Ascending aorta (tissue), 2 donors: ENCODE measurements around the gene ZNF385A. TPM values are rescaled to one million over a fixed set of nuclear protein-coding genes. Genes with fewer than 3 reads are reported as not detected.

Experiments used
- DNase-seq, 2 donors: peaks; one replicate each; pipeline ENCODE4 v3.0.0-alpha.2; 2019; ENCODE audit warnings: low spot score in 2 of 2
- H3K27ac ChIP-seq, 2 donors: fragments of 200-600 bp; sonication (generic); one replicate each; pipeline ENCODE4 v1.5.1; 2016 to 2017; ENCODE audit warnings: mild to moderate bottlenecking in 1 of 2
- H3K27me3 ChIP-seq: fragments of 200-600 bp; sonication (generic); one replicate; pipeline ENCODE4 v1.5.1; 2017
- H3K36me3 ChIP-seq, 2 donors: fragments of 200-600 bp; sonication (generic); one replicate each; pipeline ENCODE4 v1.5.1; 2016
- H3K4me1 ChIP-seq, 2 donors: fragments of 200-600 bp; sonication (generic); one replicate each; pipeline ENCODE4 v1.5.1; 2016 to 2017; ENCODE audit warnings: mild to moderate bottlenecking in 1 of 2
- H3K4me3 ChIP-seq, 2 donors: fragments of 200-600 bp; sonication (generic); one replicate each; pipeline ENCODE4 v1.5.1; 2016 to 2017; ENCODE audit warnings: mild to moderate bottlenecking in 1 of 2
- H3K9me3 ChIP-seq, 2 donors: fragments of 200-600 bp; sonication (generic); one replicate each; pipeline ENCODE4 v1.5.1; 2016
- CTCF ChIP-seq, 3 experiments: fragments of 200-600 bp in 2 of 3; fragments of 450-650 bp in 1 of 3; sonication (generic) in 2 of 3; IDR thresholded peaks; one replicate each; pipeline ENCODE4 v1.5.1; 2016 to 2019; ENCODE audit warnings: antibody characterized with exemption in 3 of 3, mild to moderate bottlenecking in 1 of 3, moderate library complexity in 1 of 3
- intact Hi-C: fragments of 100-400 bp; cut with DNase I; formaldehyde crosslinking; loops from one replicate; pipeline ENCODE4 v1.15.1; 2023
- total RNA-seq: library from RNA; depleted of rRNA; stranded (reverse); fragments of >200 nt; gene quantifications from one replicate; pipeline ENCODE4 v1.1.0, GENCODE V29; 2016

Gene ZNF385A
- total RNA-seq, 1 donor from 2014 or later, result 53.2 TPM

GRCh38 chr12:54407183-54407905, 22.8 kb upstream of the ZNF385A start:
- Histone ChIP-seq H3K9me3 (no peaks in the 10 kb centered on the region), H3K27me3 (no peaks in the 10 kb centered on the region), H3K36me3 (peaks cover 100% of the 10 kb centered on the region in 2 donors), H3K4me1 (peaks cover 9 to 31% of the 10 kb centered on the region in 2 donors), H3K4me3 (no peak overlapping the region), H3K27ac (peak overlapping the region; percentile 29 to 45)
- no peak for DNase-seq
- intact Hi-C loops, result no loop called here
- TF ChIP-seq CTCF (IDR thresholded peaks at IDR 0.05), result no peak

- intact Hi-C loops, result no loop called here
- DNase-seq, result no peak
- Histone ChIP-seq H3K4me1 (peaks cover 0 to 15% of the 10 kb centered on the region in 2 donors), H3K27ac (peak overlapping the region; percentile 29 to 61), H3K9me3 (no peaks in the 10 kb centered on the region), H3K27me3 (no peaks in the 10 kb centered on the region), H3K36me3 (peaks cover 100% of the 10 kb centered on the region in 2 donors), H3K4me3 (no peak overlapping the region)
- no peak for TF ChIP-seq CTCF (IDR thresholded peaks at IDR 0.05)
Measured at GRCh38 chr12:54405573-54405972, 21.0 kb upstream of the ZNF385A start.

GRCh38 chr12:54405106-54405505, 20.6 kb upstream of the ZNF385A start:
- no peak for DNase-seq
- peaks cover 100% of the 10 kb centered on the region in 2 donors for H3K36me3 ChIP-seq
- intact Hi-C loops, result no loop called here
- TF ChIP-seq CTCF (IDR thresholded peaks at IDR 0.05), result no peak
- peaks cover 0 to 11% of the 10 kb centered on the region in 2 donors for H3K4me1 ChIP-seq
- H3K27me3 ChIP-seq, result no peaks in the 10 kb centered on the region
- H3K9me3 ChIP-seq, result no peaks in the 10 kb centered on the region
- peak overlapping the region; percentile 29 to 61 for H3K27ac ChIP-seq
- H3K4me3 ChIP-seq, result no peak overlapping the region

GRCh38 chr12:54404061-54405004, 19.8 kb upstream of the ZNF385A start:
- Histone ChIP-seq H3K4me1 (peaks cover 0 to 10% of the 10 kb centered on the region in 2 donors), H3K27me3 (no peaks in the 10 kb centered on the region), H3K4me3 (peak overlapping the region in 1 of 2 donors; percentile 7), H3K9me3 (no peaks in the 10 kb centered on the region), H3K27ac (peak overlapping the region; percentile 29 to 61), H3K36me3 (peaks cover 100% of the 10 kb centered on the region in 2 donors)
- intact Hi-C loops, result no loop called here
- no peak for DNase-seq
- peak; percentile 79 to 97 (median 97) for TF ChIP-seq CTCF (IDR thresholded peaks at IDR 0.05)

- Histone ChIP-seq H3K4me1 (no peaks in the 10 kb centered on the region), H3K36me3 (peaks cover 100% of the 10 kb centered on the region in 2 donors), H3K9me3 (no peaks in the 10 kb centered on the region), H3K4me3 (no peak overlapping the region), H3K27me3 (no peaks in the 10 kb centered on the region), H3K27ac (peak overlapping the region; percentile 41 to 43)
- DNase-seq, result no peak
- intact Hi-C loops, result loop anchor here (2.0 kb wide), 1 partner anchor 16 kb away; no protein-coding TSS in a partner anchor
- no peak for TF ChIP-seq CTCF (IDR thresholded peaks at IDR 0.05)
Measured at GRCh38 chr12:54401119-54401518, 16.6 kb upstream of the ZNF385A start.
